GM23248 (cell line): ENCODE results near the gene COPS4. TPM values are rescaled to one million over a fixed set of nuclear protein-coding genes. Genes with fewer than 3 reads are reported as not detected.

ENCODE experiments used
- DNase-seq: peaks from one replicate; pipeline ENCODE4 v3.0.0-alpha.2; 2015
- H2AFZ ChIP-seq: fragments of 200-600 bp; sonication (generic); 2 replicates; pipeline ENCODE4 v1.6.1; 2016; ENCODE audit warnings: antibody characterized with exemption
- H3F3A ChIP-seq: fragments of 200-600 bp; sonication (generic); 2 replicates; pipeline ENCODE4 v1.6.1; 2016; ENCODE audit warnings: mild to moderate bottlenecking, antibody characterized with exemption, mixed run types; ENCODE audit not compliant: insufficient read depth
- H3K27ac ChIP-seq: fragments of 200-600 bp; sonication (generic); 2 replicates; pipeline ENCODE4 v1.5.1; 2016; ENCODE audit warnings: mild to moderate bottlenecking
- H3K27me3 ChIP-seq: fragments of 200-600 bp; sonication (generic); replicated peaks from 2 replicates; pipeline ENCODE4 v1.6.1; 2016; ENCODE audit warnings: mild to moderate bottlenecking; ENCODE audit not compliant: insufficient read depth
- H3K36me3 ChIP-seq: fragments of 200-600 bp; sonication (generic); 2 replicates; pipeline ENCODE4 v1.6.1; 2016; ENCODE audit warnings: low read depth, mild to moderate bottlenecking
- H3K4me1 ChIP-seq: fragments of 200-600 bp; sonication (generic); 2 replicates; pipeline ENCODE4 v1.6.1; 2016; ENCODE audit warnings: mild to moderate bottlenecking; ENCODE audit not compliant: insufficient read depth
- H3K4me2 ChIP-seq: fragments of 200-600 bp; sonication (generic); one replicate; pipeline ENCODE4 v1.6.1; 2016; ENCODE audit warnings: mild to moderate bottlenecking; ENCODE audit not compliant: unreplicated experiment
- H3K4me3 ChIP-seq: fragments of 200-600 bp; sonication (generic); 2 replicates; pipeline ENCODE4 v1.5.1; 2016; ENCODE audit warnings: mild to moderate bottlenecking
- H3K79me2 ChIP-seq: fragments of 200-600 bp; sonication (generic); 2 replicates; pipeline ENCODE4 v1.6.1; 2016; ENCODE audit warnings: mild to moderate bottlenecking; ENCODE audit not compliant: insufficient read depth
- H3K9ac ChIP-seq: fragments of 200-600 bp; sonication (generic); 2 replicates; pipeline ENCODE4 v1.6.1; 2016; ENCODE audit warnings: mild to moderate bottlenecking
- H3K9me2 ChIP-seq: fragments of 200-600 bp; sonication (generic); 2 replicates; pipeline ENCODE4 v1.6.1; 2016; ENCODE audit warnings: mixed run types, mild to moderate bottlenecking, moderate library complexity; ENCODE audit not compliant: insufficient read depth
- H3K9me3 ChIP-seq: fragments of 200-600 bp; sonication (generic); one replicate; pipeline ENCODE4 v1.6.1; 2017; ENCODE audit warnings: low read depth
- H4K20me1 ChIP-seq: fragments of 200-600 bp; sonication (generic); 2 replicates; pipeline ENCODE4 v1.6.0; 2016; ENCODE audit not compliant: insufficient read depth
- EZH2 ChIP-seq: fragments of 200-600 bp; sonication (generic); IDR thresholded peaks from 2 replicates; pipeline ENCODE4 v1.6.1; 2018; ENCODE audit warnings: antibody characterized with exemption, mild to moderate bottlenecking; ENCODE audit not compliant: insufficient read depth, poor library complexity, severe bottlenecking
- EZH2phosphoT487 ChIP-seq: fragments of 200-600 bp; sonication (generic); IDR thresholded peaks from 2 replicates; pipeline ENCODE4 v1.6.1; 2018; ENCODE audit warnings: antibody characterized with exemption, moderate library complexity, mild to moderate bottlenecking, low read depth; ENCODE audit not compliant: insufficient read depth
- WGBS, 2 experiments: methylation state at CpG; one replicate each; pipeline ENCODE4 v1.1.6; 2015 to 2017; ENCODE audit warnings: low lambda C conversion rate in 2 of 2, low coverage in 1 of 2; ENCODE audit errors: missing lambda C conversion rate in 2 of 2; 5-methylcytosine and 5-hydroxymethylcytosine counted together
- in situ Hi-C: fragments of 300-500 bp; cut with MboI; formaldehyde crosslinking; loops from 2 replicates; pipeline ENCODE4 v1.15.0; 2020
- polyA plus RNA-seq: library from polyadenylated mRNA; unstranded; fragments of >200 nt; fragmentation: Nextera tagmentation; extraction: Ambion mirVana; gene quantifications from 2 replicates; pipeline ENCODE4 v1.2.1, GENCODE V29; 2016
- total RNA-seq: library from RNA; depleted of rRNA; stranded (reverse); fragments of >200 nt; shearing (Covaris generic); gene quantifications from 2 replicates; pipeline ENCODE4 v1.2.3, GENCODE V29; 2014

COPS4 gene
- total and polyA plus RNA-seq, 2 experiments from 2014 or later, result 67.0 to 69.2 TPM

GRCh38 chr4:83062739-83063138, 27.8 kb downstream of the COPS4 start:
- no peak overlapping the region for H3K4me3 ChIP-seq
- TF ChIP-seq EZH2, result no peak
- no peak for TF ChIP-seq EZH2phosphoT487
- in situ Hi-C loops, result no loop called here

GRCh38 chr4:83065266-83065665, 30.3 kb downstream of the COPS4 start:
- in situ Hi-C loops, result no loop called here
- Histone ChIP-seq H3K9me3 (no peaks in the 10 kb centered on the region), H3K9me2 (no peaks in the 10 kb centered on the region), H3K4me3 (no peak overlapping the region), H3K79me2 (no peaks in the 10 kb centered on the region), H3K4me1 (no peaks in the 10 kb centered on the region), H3K4me2 (no peak overlapping the region), H3K27ac (no peak overlapping the region), H3K36me3 (peaks cover 50% of the 10 kb centered on the region), H3K9ac (no peak overlapping the region), H2AFZ (no peak overlapping the region), H3F3A (no peaks in the 10 kb centered on the region), H3K27me3 (no peaks in the 10 kb centered on the region), H4K20me1 (no peaks in the 10 kb centered on the region)
- TF ChIP-seq EZH2 (no peak), EZH2phosphoT487 (no peak)
- DNase-seq, result no peak
- 100% methylated on average over 1 of the region's 1 CpG for WGBS, 2 experiments

More at GRCh38 chr4:83062739-83063138, 27.8 kb downstream of the COPS4 start:
- DNase-seq, result no peak
- no peaks in the 10 kb centered on the region for H4K20me1 ChIP-seq
- peaks cover 36% of the 10 kb centered on the region for H3K36me3 ChIP-seq
- no peaks in the 10 kb centered on the region for H3K79me2 ChIP-seq
- no peak overlapping the region for H3K9ac ChIP-seq
- H3K9me3 ChIP-seq, result no peaks in the 10 kb centered on the region
- no peaks in the 10 kb centered on the region for H3K9me2 ChIP-seq
- no peak overlapping the region for H3K27ac ChIP-seq
- H2AFZ ChIP-seq, result no peak overlapping the region
- no peaks in the 10 kb centered on the region for H3K4me1 ChIP-seq
- WGBS, 2 experiments, result 82 to 84% methylated on average over 4 of the region's 4 CpGs
- no peaks in the 10 kb centered on the region for H3F3A ChIP-seq
- H3K4me2 ChIP-seq, result no peak overlapping the region
- H3K27me3 ChIP-seq, result no peaks in the 10 kb centered on the region

GRCh38 chr4:83067058-83067639, 32.2 kb downstream of the COPS4 start:
- H3K9me2 ChIP-seq, result no peaks in the 10 kb centered on the region
- TF ChIP-seq EZH2, result no peak
- TF ChIP-seq EZH2phosphoT487, result no peak
- H3K27me3 ChIP-seq, result no peaks in the 10 kb centered on the region
- 0 out of 2 replicates have a peak, but pooled peaks cover 5% of the 10 kb centered on the region for H3F3A ChIP-seq
- in situ Hi-C loops, result no loop called here
- H4K20me1 ChIP-seq, result no peaks in the 10 kb centered on the region
- no peak overlapping the region for H3K9ac ChIP-seq
- peaks cover 10% of the 10 kb centered on the region for H3K4me1 ChIP-seq
- no peaks in the 10 kb centered on the region for H3K79me2 ChIP-seq
- H3K9me3 ChIP-seq, result no peaks in the 10 kb centered on the region
- H2AFZ ChIP-seq, result no peak overlapping the region
- no peak overlapping the region for H3K4me2 ChIP-seq
- H3K27ac ChIP-seq, result no peak overlapping the region
- DNase-seq, result no peak
- 88 to 90% methylated on average over 10 of the region's 10 CpGs for WGBS, 2 experiments
- peaks cover 50% of the 10 kb centered on the region for H3K36me3 ChIP-seq
- H3K4me3 ChIP-seq, result no peak overlapping the region

GRCh38 chr4:83071116-83071515, 36.1 kb downstream of the COPS4 start:
- Histone ChIP-seq H2AFZ (no peak overlapping the region), H3K36me3 (peaks cover 30% of the 10 kb centered on the region), H3K27me3 (no peaks in the 10 kb centered on the region), H3K9me3 (no peaks in the 10 kb centered on the region), H3F3A (peaks cover 18% of the 10 kb centered on the region), H3K4me3 (no peak overlapping the region), H3K27ac (no peak overlapping the region), H3K4me1 (peaks cover 24% of the 10 kb centered on the region), H3K79me2 (no peaks in the 10 kb centered on the region), H4K20me1 (no peaks in the 10 kb centered on the region), H3K9ac (no peak overlapping the region), H3K4me2 (no peak overlapping the region), H3K9me2 (no peaks in the 10 kb centered on the region)
- TF ChIP-seq EZH2phosphoT487, result no peak
- no peak for TF ChIP-seq EZH2
- 94 to 100% methylated on average over 1 of the region's 1 CpG for WGBS, 2 experiments
- DNase-seq, result no peak
- in situ Hi-C loops, result no loop called here
